GM13976 (cell line): ENCODE results near the gene DDR1.

Source experiments
- DNase-seq: peaks from one replicate; pipeline ENCODE4 v3.0.0; 2012; ENCODE audit warnings: low spot score
- in situ Hi-C: fragments of 300-500 bp; cut with MboI; formaldehyde crosslinking; loops from one replicate; pipeline ENCODE4 v1.12.0; 2022; ENCODE audit warnings: low sequenced_read_pairs, mixed read lengths, inconsistent platforms; ENCODE audit not compliant: unreplicated experiment
- TF ChIP-seq, protein P1 (sequence below): IDR thresholded peaks from 2 replicates; pipeline ENCODE4 v1.5.1; 2012; ENCODE audit warnings: borderline replicate concordance, mild to moderate bottlenecking; ENCODE audit not compliant: insufficient read depth; ENCODE audit errors: extremely low read depth, missing control alignments, control extremely low read depth

DDR1 gene

DNA sequence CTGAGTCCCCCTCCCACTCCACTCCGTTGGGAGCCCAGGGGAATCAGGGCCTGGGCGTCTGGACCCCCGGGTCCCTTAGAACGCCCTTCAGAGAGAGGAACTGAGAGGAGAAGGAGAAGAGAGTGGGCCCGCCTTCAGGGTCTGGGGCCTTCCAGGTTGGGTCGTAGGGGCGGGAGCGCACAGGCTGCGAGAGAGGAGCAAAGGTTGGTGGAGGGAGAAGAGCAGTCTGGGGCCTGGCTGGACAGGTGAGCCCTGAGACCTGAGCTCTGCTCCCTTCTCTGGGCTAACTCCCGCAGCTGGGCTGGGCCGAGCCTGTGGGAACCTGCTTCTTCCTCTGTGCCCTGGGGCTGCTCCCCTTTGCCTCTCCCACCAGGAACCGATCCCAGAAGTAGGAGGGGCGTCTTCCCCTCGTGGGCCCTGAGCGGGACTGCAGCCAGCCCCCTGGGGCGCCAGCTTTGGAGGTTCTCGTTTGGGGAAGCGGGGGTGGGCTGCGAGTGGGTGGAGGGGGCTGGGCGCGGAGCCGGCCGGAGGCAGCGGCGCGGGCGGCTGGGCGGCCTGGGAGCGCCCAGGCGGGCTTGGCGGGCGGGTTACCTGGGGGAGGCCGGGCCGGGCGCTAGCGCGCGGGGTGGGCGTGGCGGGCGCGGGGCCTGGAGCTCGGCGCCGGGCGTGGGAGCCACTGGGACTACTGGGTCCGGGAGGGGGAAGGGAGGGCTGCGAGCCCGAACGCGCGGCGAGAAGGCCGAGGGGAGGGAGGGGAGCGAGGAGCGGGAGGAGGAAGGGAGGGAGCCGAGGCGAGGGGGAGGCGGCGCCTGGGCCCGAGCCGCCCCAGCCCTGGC, at the start of gene DDR1:
TSS of gene DDR1 (plus strand) at position 835 of the 836 bp plus-strand sequence. CDS start 4,211 bp downstream, outside the sequence.
- TF ChIP-seq, protein P1, sequence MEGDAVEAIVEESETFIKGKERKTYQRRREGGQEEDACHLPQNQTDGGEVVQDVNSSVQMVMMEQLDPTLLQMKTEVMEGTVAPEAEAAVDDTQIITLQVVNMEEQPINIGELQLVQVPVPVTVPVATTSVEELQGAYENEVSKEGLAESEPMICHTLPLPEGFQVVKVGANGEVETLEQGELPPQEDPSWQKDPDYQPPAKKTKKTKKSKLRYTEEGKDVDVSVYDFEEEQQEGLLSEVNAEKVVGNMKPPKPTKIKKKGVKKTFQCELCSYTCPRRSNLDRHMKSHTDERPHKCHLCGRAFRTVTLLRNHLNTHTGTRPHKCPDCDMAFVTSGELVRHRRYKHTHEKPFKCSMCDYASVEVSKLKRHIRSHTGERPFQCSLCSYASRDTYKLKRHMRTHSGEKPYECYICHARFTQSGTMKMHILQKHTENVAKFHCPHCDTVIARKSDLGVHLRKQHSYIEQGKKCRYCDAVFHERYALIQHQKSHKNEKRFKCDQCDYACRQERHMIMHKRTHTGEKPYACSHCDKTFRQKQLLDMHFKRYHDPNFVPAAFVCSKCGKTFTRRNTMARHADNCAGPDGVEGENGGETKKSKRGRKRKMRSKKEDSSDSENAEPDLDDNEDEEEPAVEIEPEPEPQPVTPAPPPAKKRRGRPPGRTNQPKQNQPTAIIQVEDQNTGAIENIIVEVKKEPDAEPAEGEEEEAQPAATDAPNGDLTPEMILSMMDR, result no peak
- in situ Hi-C loops, result no loop called here
- DNase-seq, result peak; percentile 88

- in situ Hi-C loops, result no loop called here
- no peak for DNase-seq
- TF ChIP-seq, protein P1, result no peak
Measured at GRCh38 chr6:30834646-30835045, 49.7 kb upstream of the DDR1 start.

DNA sequence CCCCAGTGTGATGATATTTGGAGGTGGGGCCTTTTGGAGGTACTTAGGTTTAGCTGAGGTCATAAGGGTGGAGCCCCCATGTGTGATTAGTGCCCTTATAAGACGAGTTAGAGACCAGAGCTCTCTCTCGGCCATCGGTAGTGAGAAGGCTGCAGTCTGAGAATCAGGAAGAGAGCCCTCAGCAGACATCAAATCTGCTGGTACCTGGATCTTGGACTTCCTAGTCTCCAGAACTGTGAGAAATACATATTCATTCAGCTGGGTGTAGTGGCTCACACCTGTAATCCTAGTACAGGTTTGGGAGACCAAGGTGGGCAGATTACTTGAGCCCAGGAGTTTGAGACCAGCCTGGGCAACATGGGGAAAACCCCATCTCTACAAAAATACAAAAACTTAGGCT, 48.7 kb upstream of the DDR1 start:
- in situ Hi-C loops, result no loop called here
- no peak for DNase-seq
- TF ChIP-seq, protein P1, result no peak

DNA sequence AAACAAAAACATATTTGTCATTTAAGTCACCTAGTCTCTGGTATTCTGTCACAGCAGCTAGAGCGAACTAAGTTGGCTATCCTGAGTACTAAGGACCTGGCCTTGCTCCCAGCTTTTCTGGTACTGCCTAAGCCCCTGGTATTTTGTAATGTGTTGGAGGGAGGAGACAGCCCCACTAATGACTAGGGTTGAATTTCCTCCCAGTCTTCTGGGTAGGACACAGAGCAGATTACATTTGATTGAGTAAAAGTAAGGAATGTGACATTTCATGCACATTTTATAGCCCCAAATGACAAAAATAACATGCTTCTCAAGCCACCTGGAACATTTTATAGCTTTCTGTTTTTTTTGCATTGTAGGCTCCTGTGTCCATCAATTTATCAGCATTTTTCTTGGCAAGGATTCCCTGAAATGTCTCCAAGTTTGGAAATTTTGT, 47.9 kb upstream of the DDR1 start:
- in situ Hi-C loops, result no loop called here
- TF ChIP-seq, protein P1, result no peak
- no peak for DNase-seq

GRCh38 chr6:30836957-30837356, 47.4 kb upstream of the DDR1 start:
- in situ Hi-C loops, result no loop called here
- TF ChIP-seq, protein P1, result no peak
- no peak for DNase-seq

DNA sequence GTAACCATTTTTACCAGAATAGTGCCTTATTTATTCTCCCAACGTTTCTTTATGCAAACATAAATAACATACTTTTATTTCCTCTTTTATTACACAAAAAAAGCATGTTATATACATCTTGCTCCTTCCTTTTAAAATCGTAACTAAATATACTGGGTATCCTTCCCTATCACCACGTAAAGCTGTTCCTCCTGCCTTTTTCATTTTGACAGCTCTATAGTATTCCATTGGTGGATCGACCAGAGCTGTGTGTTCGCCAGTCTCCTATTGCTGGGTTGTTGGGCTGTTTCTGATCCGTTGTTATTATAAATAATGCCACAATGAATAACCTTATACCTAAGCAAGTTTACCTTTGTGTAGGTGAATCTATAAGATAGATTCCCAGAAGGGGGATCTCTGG, 46.9 kb upstream of the DDR1 start:
- no peak for DNase-seq
- in situ Hi-C loops, result no loop called here
- TF ChIP-seq, protein P1, result no peak

DNA sequence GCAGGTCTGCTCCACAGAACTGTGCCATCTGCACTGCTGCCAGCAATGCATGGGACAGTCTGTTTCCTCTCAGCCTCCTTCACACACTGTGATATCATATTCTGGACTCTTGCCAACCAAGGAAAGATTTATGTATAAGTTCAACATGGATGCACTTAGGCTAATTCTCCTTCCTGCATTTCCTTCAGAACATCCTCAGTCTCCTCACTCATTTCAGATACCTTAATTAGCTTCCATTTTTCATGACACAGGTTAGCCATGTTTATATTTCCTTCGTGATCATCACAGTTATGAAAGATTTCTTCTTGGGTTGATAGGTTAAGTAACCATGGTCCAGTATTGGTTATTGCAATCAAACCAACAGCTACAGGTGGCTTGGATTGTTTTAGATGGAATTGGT, 46.4 kb upstream of the DDR1 start:
- TF ChIP-seq, protein P1, result no peak
- in situ Hi-C loops, result no loop called here
- DNase-seq, result no peak
